ENCODE data around the gene FYN.
"Not testable (repeated sequence)": the region's sequence is repeated elsewhere in the genome, so short reads cannot be mapped to it uniquely, and the experiment has no call there.

FYN gene

GRCh38 chr6:111849298-111849697 lies 24.0 kb downstream of the FYN start:
- no peak for DNase-seq

DNA sequence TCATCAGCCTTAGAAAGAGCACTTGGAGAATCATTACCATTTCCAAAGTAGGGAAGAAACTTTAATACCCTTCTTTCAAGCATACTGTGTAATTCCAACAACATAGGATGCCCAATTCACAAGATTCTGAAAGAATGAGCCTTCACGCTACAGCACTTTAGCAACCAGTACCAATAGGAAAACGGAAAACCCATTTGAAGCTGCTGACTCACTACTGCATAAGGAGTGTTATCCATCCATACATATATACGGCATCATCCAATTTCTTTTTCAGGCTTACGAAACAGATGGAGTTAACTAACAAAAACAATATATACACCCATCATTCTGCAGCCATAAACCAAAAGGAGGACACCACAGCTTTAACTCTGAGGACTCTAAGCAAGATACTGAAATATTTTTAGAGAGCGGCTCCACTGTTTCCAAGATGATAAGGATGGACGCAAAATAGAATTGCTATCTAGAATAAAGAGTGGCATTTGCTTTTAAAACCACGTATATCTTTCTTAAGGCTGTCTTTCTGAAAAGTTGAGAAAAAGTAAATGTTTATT lies 24.9 kb downstream of the FYN start:
- DNase-seq: no peak

DNA sequence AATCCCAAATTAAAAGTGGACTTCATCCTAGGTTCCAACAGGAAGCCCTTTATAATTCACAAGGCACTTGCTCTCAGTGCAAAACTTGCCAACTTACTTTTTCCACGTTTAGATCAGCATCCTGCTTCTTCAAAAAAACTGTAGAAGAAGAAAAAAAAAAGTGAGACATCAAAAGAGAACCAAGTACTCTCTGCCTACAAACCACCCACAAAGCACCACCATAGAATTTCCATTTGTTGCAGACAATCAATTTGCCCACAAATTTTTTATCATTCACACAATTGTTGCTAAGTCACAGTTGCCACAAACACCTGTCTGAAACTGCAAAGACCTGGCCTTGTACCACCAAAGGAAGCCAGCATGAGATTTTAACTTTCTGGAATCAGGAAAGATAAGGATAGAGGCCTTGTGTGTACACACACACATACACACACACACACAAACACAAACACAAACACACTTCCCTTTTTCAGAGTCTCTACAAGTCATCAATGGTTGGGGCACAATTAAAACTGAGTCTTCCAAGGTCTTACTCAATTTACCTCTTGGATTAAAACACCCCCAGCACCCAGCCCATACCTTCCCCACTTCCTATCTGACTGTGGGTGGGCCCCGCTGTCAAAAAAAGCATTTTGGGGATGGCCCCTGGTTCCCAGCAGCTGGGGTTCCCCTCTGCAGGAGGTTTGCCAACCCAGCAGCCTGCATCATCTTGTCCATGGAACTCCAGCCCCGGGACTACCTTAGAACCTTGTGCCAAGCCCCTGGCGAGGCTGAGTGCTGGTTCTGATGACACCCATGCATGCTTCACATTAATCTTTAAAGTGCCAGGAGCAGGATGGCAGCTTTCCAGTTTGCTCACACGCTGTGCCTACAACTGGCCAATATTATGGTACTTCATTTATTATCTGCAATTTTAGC lies 26.5 kb downstream of the FYN start:
- DNase-seq: no peak

DNA sequence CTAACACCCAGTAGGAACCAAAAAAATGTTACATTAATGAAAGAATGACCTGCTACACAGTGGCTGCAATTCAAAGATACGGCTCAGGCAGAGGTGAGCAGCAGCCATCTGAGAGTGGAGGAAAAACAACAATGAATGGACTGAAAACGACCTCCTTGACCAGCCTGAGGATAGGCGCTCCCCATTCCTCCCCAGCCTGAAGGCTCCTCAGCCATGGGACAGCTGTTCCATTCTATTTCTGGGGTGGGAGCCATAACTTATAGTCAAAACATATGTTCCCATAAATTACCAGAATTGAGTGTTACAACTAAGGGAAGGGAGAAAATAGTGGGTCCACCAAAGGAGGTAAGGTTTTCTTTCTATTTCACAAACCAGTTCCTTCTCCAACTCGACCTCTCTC lies 27.2 kb downstream of the FYN start:
- DNase-seq: no peak

DNA sequence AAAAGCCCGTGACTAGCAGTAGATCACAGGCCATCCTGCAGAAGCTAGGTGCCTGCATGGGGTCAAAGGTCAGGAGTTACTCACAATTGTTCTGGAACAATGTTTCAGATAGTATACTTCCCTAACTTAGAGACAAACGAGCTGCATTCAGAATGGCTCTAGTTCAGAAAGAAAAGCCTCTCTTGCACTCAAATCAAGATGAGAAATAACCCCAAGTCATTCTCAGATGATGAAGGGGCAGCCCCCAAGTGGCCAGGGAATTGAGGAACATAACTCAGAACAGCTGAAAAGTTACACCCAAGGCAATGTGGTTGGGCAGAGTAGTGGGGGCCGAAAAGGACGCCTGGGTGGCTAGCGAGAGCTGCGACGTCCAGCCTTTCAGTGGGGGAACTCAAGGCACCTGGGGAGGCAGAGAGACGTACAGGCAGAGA lies 27.8 kb downstream of the FYN start:
- no peak for DNase-seq

DNA sequence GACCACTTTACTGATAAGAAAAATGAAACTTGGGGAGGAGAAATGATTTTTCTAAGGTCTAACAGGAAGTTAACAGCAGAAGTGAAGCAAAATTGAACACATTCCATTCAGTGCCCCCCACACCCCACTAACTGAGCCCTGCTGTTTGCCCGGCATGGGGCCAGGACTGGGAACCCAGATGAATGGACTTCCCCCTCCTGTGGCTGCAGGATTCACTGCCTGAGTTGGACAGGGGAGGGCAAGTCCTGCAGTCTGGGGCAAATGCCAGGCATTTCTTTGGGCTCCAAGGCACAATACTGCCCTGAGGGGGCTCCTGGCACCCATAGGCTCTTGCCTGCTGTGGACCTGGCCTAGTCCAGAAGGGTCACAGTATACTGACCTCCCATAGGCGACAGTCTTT lies 28.3 kb downstream of the FYN start:
- no peak for DNase-seq

GRCh38 chr6:111844376-111844775 lies 28.9 kb downstream of the FYN start:
- DNase-seq: no peak

GRCh38 chr6:111843347-111844147 lies 29.7 kb downstream of the FYN start:
- DNase-seq: peak; percentile 50

DNA sequence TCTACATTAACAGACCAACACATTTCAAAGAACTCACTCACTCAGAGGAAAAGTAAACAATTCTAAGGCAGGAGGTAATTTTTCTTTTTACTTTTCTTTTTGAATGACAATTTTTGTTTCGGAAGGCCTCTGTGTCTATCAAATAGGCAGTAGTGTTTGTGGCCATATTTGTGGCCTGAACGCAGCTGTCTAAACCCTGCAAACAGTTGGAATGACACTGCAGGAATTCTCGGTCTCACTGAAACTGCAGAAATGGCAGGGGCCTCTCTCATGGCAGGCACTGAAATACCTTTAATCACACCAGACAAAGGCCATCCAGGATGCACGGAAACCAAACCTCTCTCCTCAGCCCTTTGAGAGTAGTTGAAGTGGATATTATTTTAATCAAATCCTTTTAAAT lies 30.4 kb downstream of the FYN start:
- no peak for DNase-seq

DNA sequence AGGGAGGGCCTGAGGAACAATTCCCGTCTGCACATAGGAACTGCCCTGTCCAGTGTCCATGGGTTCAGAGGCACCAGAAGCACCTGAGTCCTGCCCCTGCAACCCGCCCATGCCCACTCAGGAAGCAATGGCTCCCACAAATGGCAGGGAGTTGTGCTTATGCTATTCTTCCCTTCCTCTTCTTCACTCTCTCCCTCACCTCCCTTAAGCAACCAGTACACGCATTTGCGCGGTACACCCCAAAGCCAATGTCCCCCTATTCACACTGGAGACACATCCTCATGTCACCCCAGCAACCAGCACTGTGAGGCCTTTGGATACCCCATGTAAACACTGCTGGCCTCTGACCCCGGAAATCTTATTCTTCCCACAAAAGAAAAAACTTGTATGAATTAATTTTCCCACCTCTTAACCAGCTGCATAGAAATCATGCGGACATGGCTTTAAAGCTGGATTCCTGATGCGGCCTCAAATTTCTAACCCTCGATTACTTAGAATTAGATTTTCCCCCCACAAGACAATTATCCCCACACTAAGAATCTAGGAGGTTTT lies 30.9 kb downstream of the FYN start:
- no peak for DNase-seq

- peak; percentile 45 for DNase-seq
These were observed 31.4 kb downstream of the FYN start for GRCh38 chr6:111841822-111842221.

GRCh38 chr6:111840803-111841202 lies 32.4 kb downstream of the FYN start:
- DNase-seq: no peak

DNA sequence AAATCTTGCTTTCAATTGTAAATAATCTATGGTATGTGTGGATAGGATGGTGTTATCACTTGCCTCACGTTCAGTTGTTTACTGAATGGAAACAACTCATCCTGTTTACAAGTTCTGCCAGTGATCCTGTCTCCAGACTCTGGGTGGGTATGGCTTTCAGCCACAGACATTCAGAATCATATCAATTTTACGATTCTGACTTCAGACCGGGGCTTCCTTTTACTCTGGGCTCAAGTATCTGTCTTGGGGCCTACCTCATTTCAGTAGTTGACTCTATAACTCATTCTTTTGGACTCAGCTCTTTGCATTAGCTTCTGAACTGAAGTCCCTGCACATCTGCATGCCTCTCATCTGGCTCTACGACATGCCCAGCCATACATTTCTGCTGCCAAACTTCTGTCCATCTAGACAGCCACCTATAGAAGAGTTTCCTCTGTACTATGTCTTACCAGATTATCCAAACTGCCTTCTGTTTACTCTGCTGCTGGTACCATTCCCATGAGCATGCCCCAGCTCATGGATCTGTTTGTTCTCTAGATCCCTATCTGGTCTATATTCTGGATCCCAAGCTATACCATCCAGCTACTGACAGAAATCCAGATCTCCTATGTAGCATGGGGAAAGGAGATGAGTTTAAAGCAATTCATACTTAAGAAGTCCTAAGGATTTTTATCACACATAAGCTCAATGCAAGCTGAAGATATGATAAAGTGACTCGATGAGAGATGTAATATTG lies 34.3 kb downstream of the FYN start:
- DNase-seq: no peak

GRCh38 chr6:111837641-111838500 lies 35.4 kb downstream of the FYN start:
- no peak for DNase-seq

GRCh38 chr6:111837007-111837406 lies 36.2 kb downstream of the FYN start:
- no peak for DNase-seq

DNA sequence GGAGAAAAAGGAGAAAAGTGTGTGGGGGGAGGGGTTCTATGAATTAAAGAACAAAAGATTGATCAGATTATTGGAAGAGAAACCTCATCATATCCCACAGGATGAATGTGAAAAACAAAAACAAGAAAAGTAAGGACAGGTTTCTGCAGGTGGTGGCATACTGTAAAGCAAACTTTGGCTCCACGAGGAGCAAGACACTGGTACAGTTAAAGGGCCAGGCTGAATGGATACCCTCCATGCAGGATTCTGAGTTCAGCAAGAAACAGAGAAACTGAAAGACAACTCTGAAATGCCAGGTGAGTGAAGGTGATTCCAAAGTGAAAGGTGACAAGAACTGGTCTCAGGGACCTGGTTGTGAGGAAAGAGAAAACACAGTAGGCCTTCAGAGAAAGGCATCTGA lies 37.4 kb downstream of the FYN start:
- DNase-seq: no peak

DNA sequence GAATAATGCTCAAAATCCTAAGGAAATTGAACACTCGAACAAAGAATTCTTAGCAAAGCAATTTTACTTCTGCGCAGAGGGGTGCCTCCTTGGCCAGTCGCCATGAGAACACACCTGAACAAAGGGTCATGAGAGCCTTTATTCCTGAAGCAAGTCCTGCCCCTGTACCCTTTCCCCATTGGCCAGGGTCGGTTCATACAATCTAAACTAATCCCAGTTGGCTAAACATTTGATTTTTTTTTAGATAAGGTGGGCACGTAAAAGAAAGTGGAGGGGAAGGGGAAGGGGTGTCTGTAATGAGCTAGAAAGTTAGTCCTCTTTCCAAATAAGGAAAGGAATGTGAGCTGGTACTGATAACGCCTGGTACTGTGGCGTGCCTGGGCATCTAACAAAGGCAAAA lies 37.9 kb downstream of the FYN start:
- not testable (repeated sequence) for DNase-seq

- no peak for DNase-seq
These were observed 38.9 kb downstream of the FYN start for GRCh38 chr6:111834356-111834755.

DNA sequence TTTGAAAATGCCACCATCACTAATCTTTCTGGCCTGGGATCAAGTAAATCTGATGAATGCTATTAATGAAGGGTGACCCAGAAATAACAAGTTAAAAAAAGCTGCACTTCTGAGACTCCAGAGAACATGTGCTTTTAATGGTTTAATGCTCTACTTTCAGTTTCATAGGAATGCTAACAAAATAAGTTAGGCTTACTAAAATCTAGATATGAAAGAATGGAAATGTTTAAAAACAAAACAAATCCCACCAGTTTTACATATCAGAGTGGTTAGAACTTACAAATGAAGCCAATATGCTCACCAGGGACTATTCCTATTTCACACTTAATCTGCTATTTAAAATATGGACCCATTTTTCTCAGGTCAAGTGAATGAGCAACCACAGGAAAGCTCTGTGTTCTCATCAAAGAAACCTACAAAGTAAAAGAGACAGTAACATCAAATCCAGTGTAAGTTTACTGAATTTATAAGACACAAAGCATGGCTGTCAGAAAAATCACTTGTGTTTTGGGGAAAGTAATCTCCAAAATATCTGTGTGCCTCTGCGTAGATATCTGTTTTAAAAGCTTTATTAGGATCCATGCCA lies 40.3 kb downstream of the FYN start:
- no peak for DNase-seq

DNA sequence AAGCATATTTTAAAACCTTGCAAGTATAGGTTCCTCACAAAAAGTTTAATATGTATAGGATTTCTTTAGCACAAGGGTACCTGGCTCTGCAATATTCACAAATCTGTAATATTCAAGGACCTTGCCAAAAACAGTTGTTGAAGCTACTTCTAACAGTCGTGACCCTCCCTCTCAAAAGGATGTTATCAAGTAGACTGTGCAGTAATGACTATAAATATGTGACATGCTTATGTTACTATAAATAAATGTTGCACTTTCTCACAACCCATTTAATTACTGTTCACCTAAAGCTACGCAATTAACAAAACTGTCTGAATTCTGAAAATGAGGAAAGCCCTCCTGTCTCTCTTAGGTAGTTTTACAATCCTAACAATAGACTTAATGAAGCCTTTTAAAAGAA lies 41.8 kb downstream of the FYN start:
- DNase-seq: no peak

- DNase-seq: no peak
These were observed 43.3 kb downstream of the FYN start for GRCh38 chr6:111829998-111830397.
